Measurements from ENCODE around the gene NCOR1. TPM values are rescaled to one million over a fixed set of nuclear protein-coding genes. Genes with fewer than 3 reads are reported as not detected.

NCOR1 gene
- total and polyA plus RNA-seq, 2 of the 13 experiments (the other 11 are each of a cell fraction or from before 2014, with no cell fraction given), result 57.0 to 71.7 TPM

- Histone ChIP-seq H2AFZ (ENCODE audit: low read length) (peak within 1 kb of the TSS; percentile 59), H3K4me1 (ENCODE audit: insufficient read depth, low read length) (peaks cover 33% of the 10 kb centered on the region), H3K9me3 (ENCODE audit: low read length) (no peaks in the 10 kb centered on the region), H4K20me1 (ENCODE audit: insufficient read depth, low read length) (peaks cover 15% of the 10 kb centered on the region; the same call in 1 of the 2 replicates), H3K36me3 (replicated peaks in 1 of 2; ENCODE audit: control insufficient read depth in 1 of 2, insufficient read depth in 2 of 2, low read length in 2 of 2) (no peaks in the 10 kb centered on the region), H3K4me3 (replicated peaks in 1 of 3; ENCODE audit: insufficient read depth in 1 of 3, low read depth in 2 of 3, low read length in 3 of 3) (peak within 1 kb of the TSS; percentile 84 to 91 (median 88)), H3K79me2 (ENCODE audit: insufficient read depth, low read length) (peaks cover 67% of the 10 kb centered on the region), H3K9ac (ENCODE audit: insufficient read depth, low read depth, low read length) (peak within 1 kb of the TSS; percentile 92), H3K4me2 (ENCODE audit: low read depth, low read length) (peak within 1 kb of the TSS; percentile 93), H3K27me3 (ENCODE audit: control insufficient read depth in 1 of 2, insufficient read depth in 2 of 2, low read length in 2 of 2) (no peaks in the 10 kb centered on the region; a peak in 1 of 5 replicates), H3K27ac (ENCODE audit: extremely low read length, insufficient read depth, low read length) (peak within 1 kb of the TSS; percentile 99)
- ChIA-PET CTCF (ENCODE audit: low intra/inter-chr PET ratio, low total read pairs) (no interaction called here), POLR2A (interaction anchor here (0.5 to 6.3 kb wide), 14 partner anchors 9 to 221 kb away, joined by 3 to 77 read pairs (median 6); partner anchors contain the start of gene CENPV)
- TSS peak; percentile 74 for BruUV-seq (replicated peaks)
- ATAC-seq, result peak; percentile 70
- DNase-seq (ENCODE audit: low spot score), result peak; percentile 93
- 2% methylated on average over 18 of the region's 29 CpGs for WGBS (ENCODE audit: low lambda C conversion rate)
- peak; percentile 92 for FAIRE-seq
- in situ Hi-C loops (cut with HindIII; ENCODE audit: extremely low pct_ligation_motif_present, low pct_unique_long_range_greater_than_20kb) (no loop called here), intact Hi-C loops (cut with micrococcal nuclease; ENCODE audit: unreplicated experiment) (loop anchor here (5.0 kb wide), 1 partner anchor 135 kb away; the partner anchor contains the start of gene CENPV)
- TF ChIP-seq U2AF1 (optimal IDR thresholded peaks at IDR 0.05; ENCODE audit: low read depth, low read length), result peak; percentile 85
- TF ChIP-seq, protein P1, sequence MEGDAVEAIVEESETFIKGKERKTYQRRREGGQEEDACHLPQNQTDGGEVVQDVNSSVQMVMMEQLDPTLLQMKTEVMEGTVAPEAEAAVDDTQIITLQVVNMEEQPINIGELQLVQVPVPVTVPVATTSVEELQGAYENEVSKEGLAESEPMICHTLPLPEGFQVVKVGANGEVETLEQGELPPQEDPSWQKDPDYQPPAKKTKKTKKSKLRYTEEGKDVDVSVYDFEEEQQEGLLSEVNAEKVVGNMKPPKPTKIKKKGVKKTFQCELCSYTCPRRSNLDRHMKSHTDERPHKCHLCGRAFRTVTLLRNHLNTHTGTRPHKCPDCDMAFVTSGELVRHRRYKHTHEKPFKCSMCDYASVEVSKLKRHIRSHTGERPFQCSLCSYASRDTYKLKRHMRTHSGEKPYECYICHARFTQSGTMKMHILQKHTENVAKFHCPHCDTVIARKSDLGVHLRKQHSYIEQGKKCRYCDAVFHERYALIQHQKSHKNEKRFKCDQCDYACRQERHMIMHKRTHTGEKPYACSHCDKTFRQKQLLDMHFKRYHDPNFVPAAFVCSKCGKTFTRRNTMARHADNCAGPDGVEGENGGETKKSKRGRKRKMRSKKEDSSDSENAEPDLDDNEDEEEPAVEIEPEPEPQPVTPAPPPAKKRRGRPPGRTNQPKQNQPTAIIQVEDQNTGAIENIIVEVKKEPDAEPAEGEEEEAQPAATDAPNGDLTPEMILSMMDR (CRISPR knock-in tag; IDR thresholded peaks at IDR 0.05), result peak; percentile 37
- no peak for TF ChIP-seq ZSCAN25 (CRISPR knock-in tag; IDR thresholded peaks at IDR 0.05)
- no peak for TF ChIP-seq ZNF180 (CRISPR knock-in tag; IDR thresholded peaks at IDR 0.05; ENCODE audit: borderline replicate concordance, low read depth)
- peak; percentile 81 for TF ChIP-seq PHF21A (CRISPR knock-in tag; IDR thresholded peaks at IDR 0.05)
- peak; percentile 90 for TF ChIP-seq CBFB (CRISPR knock-in tag; IDR thresholded peaks at IDR 0.05)
- no peak; the same call in 1 of the 2 replicates for TF ChIP-seq DPF2 (CRISPR knock-in tag; IDR thresholded peaks at IDR 0.05; ENCODE audit: borderline replicate concordance, low read depth)
- TF ChIP-seq NAIF1 (CRISPR knock-in tag; IDR thresholded peaks at IDR 0.05; ENCODE audit: borderline replicate concordance), result 0 out of 2 replicates have a peak, but pooled peaks have one; percentile 54
- peak; percentile 25; the same call in 1 of the 2 replicates for TF ChIP-seq NR2F6 (IDR thresholded peaks at IDR 0.05)
- TF ChIP-seq NR2F6 (CRISPR knock-in tag; IDR thresholded peaks at IDR 0.05), result peak; percentile 67; the same call in 1 of the 2 replicates
- TF ChIP-seq ZNF567 (CRISPR knock-in tag; IDR thresholded peaks at IDR 0.05; ENCODE audit: borderline replicate concordance), result no peak; the same call in 1 of the 2 replicates
- TF ChIP-seq SP140L (CRISPR knock-in tag; IDR thresholded peaks at IDR 0.05; ENCODE audit: borderline replicate concordance), result peak; percentile 74
- TF ChIP-seq ZNF646 (CRISPR knock-in tag; IDR thresholded peaks at IDR 0.05), result no peak
- peak; percentile 99 for TF ChIP-seq GATAD1 (CRISPR knock-in tag; IDR thresholded peaks at IDR 0.05)
- TF ChIP-seq ZSCAN31 (CRISPR knock-in tag; IDR thresholded peaks at IDR 0.05; ENCODE audit: low read depth), result no peak
- TF ChIP-seq ZNF883 (CRISPR knock-in tag; IDR thresholded peaks at IDR 0.05; ENCODE audit: not compliant biosample characterization), result peak; percentile 62
These were observed 1.8 kb upstream of the NCOR1 start, which contains the start of gene PIGL for GRCh38 chr17:16217002-16217635. Gene PIGL, plus strand, starts transcription at chr17:16217210. Its CDS starts 17 bp downstream, at chr17:16217227.
